Body of pancreas (tissue), 4 donors: ENCODE data around the gene NUDT14. TPM values are rescaled to one million over a fixed set of nuclear protein-coding genes. Genes with fewer than 3 reads are reported as not detected.

Experiments used
- ATAC-seq: fragments of 150-250 bp; one replicate; pipeline ENCODE4 v1.9.1; 2016
- DNase-seq, 4 donors: peaks; one replicate each; pipeline ENCODE4 v3.0.0-alpha.2; 2019
- H3K27ac ChIP-seq, 4 donors: fragments of 200-600 bp; sonication (generic); 1 replicate in 3 of 4; 2 replicates in 1 of 4; pipeline versions ENCODE4 v1.5.1 to v1.6.1; 2016 to 2019; ENCODE audit warnings: mild to moderate bottlenecking in 1 of 4, mixed read lengths in 1 of 4, moderate library complexity in 1 of 4
- H3K27me3 ChIP-seq, 2 donors: fragments of 200-600 bp; sonication (generic); one replicate each; pipeline ENCODE4 v1.6.0; 2016; ENCODE audit warnings: mild to moderate bottlenecking in 1 of 2
- H3K36me3 ChIP-seq, 2 donors: fragments of 200-600 bp; sonication (generic); replicated peaks in 1 of 2; 2 replicates each; pipeline ENCODE4 v1.5.1; 2016; ENCODE audit warnings: low read depth in 2 of 2; ENCODE audit not compliant: insufficient read depth in 1 of 2
- H3K4me1 ChIP-seq: fragments of 200-600 bp; sonication (generic); one replicate; pipeline ENCODE4 v1.6.0; 2016
- H3K4me3 ChIP-seq, 2 donors: fragments of 200-600 bp; sonication (generic); 1 replicate in 1 of 2; 2 replicates in 1 of 2; pipeline ENCODE4 v1.5.1; 2016 to 2019
- H3K9me3 ChIP-seq, 3 donors: fragments of 200-600 bp; sonication (generic); 1 replicate in 2 of 3; 2 replicates in 1 of 3; pipeline ENCODE4 v1.5.1; 2016
- POLR2A ChIP-seq, 3 donors: fragments of 450-650 bp; IDR thresholded peaks; one replicate each; pipeline ENCODE4 v1.6.1; 2016; ENCODE audit warnings: antibody characterized with exemption in 3 of 3, mild to moderate bottlenecking in 2 of 3
- WGBS, 2 donors: methylation state at CpG; one replicate each; pipeline ENCODE4 v1.1.5; 2017; 5-methylcytosine and 5-hydroxymethylcytosine counted together
- intact Hi-C: fragments of 100-400 bp; cut with DNase I; formaldehyde crosslinking; loops from one replicate; pipeline ENCODE4 v1.15.1; 2023
- total RNA-seq, 2 donors: library from RNA; depleted of rRNA; stranded (reverse); fragments of >200 nt; gene quantifications; one replicate each; pipeline ENCODE4 v1.1.0, GENCODE V29; 2016
- TF ChIP-seq, protein P1 (sequence below), 7 experiments: fragments of 450-650 bp in 4 of 7; fragments of 200-600 bp in 3 of 7; sonication (generic) in 3 of 7; IDR thresholded peaks; one replicate each; pipeline ENCODE4 v1.5.1; 2016 to 2019; ENCODE audit warnings: antibody characterized with exemption in 7 of 7

The NUDT14 gene
- total RNA-seq, 2 donors from 2014 or later = 28.8 to 66.9 TPM

DNA sequence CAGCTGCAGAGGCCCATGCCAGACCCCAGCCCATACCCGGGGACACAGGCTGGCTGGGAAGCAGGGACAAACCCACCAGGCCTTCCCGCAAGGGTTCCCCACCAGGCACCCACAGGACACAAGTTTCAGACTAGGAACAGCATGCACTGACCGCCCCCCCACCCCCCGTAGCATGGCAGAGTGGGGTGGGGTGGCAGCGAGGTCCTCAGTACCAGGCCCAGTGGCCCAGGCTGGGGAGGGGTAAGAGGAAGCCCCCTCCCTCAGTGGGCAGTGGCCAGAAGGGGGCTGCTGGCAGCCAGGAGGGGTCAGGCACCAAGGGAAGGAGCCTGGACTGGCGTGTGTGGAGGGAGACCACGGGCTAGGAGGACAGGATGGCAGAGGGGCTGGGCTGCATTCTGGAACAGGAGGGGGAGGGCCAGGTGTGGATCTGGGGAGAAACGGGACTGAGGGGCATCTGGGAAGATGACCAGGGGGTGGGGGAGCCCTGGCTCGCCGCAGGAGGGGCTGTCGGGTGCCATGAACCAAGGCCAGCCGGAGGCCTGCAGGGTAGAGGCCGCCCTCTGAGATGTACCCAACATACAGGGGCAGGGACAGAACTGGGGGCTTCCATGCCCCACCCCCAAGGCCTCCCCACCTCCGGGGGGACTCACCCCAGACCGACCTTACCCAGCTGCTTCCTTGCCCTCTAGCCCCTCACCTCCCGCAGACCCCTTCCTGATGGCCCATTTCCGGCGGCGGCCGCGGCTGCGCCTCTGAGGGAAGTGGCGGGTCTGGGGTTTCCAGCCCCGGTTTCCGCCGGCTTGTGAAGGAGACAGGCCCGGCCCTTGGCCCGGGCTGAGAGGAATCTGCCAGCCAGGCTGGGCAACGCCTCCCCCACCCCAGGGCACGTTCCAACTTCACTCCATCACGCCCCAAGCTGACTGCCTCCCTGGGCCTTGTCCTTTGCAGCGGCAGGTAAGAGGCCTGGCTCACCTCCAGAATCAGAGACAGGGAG lies 6.9 kb downstream of the NUDT14 start:
- H3K27ac ChIP-seq = no peak overlapping the region
- no peak overlapping the region for H3K4me3 ChIP-seq
- TF ChIP-seq, protein P1, sequence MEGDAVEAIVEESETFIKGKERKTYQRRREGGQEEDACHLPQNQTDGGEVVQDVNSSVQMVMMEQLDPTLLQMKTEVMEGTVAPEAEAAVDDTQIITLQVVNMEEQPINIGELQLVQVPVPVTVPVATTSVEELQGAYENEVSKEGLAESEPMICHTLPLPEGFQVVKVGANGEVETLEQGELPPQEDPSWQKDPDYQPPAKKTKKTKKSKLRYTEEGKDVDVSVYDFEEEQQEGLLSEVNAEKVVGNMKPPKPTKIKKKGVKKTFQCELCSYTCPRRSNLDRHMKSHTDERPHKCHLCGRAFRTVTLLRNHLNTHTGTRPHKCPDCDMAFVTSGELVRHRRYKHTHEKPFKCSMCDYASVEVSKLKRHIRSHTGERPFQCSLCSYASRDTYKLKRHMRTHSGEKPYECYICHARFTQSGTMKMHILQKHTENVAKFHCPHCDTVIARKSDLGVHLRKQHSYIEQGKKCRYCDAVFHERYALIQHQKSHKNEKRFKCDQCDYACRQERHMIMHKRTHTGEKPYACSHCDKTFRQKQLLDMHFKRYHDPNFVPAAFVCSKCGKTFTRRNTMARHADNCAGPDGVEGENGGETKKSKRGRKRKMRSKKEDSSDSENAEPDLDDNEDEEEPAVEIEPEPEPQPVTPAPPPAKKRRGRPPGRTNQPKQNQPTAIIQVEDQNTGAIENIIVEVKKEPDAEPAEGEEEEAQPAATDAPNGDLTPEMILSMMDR (IDR thresholded peaks at IDR 0.05) = no peak
- no peak for TF ChIP-seq POLR2A (IDR thresholded peaks at IDR 0.05)
- H3K4me1 ChIP-seq = peaks cover 66% of the 10 kb centered on the region
- H3K27me3 ChIP-seq = no peaks in the 10 kb centered on the region
- H3K36me3 ChIP-seq = no peaks in the 10 kb centered on the region
- intact Hi-C loops = no loop called here
- no peak for DNase-seq
- WGBS, 2 donors = 69 to 90% methylated on average over 9 to 29 of the region's 32 CpGs
- no peaks in the 10 kb centered on the region for H3K9me3 ChIP-seq
- ATAC-seq = no peak

DNA sequence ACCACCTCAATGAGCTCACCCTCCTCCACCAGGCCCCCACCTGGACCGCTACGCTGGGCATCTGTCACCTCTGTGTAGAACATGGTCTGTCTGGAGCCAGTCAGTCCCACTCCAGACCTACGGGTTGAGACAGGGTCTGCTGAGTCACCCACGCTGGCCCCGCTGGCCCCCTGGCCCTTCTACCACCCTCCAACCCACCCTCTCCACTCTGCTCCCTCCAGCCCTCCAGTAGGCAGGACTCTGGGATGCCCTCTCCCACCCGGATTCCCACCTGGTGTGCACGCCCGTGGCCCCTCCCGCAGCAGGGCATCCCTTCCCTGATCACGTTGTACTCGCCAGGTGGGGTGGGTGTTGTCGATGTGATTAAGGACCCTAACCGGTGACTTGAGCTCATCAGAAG lies 8.0 kb downstream of the NUDT14 start:
- Histone ChIP-seq H3K4me3 (no peak overlapping the region), H3K27me3 (no peaks in the 10 kb centered on the region), H3K4me1 (peaks cover 65% of the 10 kb centered on the region), H3K27ac (no peak overlapping the region), H3K9me3 (no peaks in the 10 kb centered on the region), H3K36me3 (no peaks in the 10 kb centered on the region)
- ATAC-seq (no peak), DNase-seq (no peak)
- whole genome bisulfite sequencing, 2 donors = 92% methylated on average over 12 to 13 of the region's 13 CpGs
- TF ChIP-seq, protein P1 (IDR thresholded peaks at IDR 0.05) = no peak
- intact Hi-C loops = no loop called here

DNA sequence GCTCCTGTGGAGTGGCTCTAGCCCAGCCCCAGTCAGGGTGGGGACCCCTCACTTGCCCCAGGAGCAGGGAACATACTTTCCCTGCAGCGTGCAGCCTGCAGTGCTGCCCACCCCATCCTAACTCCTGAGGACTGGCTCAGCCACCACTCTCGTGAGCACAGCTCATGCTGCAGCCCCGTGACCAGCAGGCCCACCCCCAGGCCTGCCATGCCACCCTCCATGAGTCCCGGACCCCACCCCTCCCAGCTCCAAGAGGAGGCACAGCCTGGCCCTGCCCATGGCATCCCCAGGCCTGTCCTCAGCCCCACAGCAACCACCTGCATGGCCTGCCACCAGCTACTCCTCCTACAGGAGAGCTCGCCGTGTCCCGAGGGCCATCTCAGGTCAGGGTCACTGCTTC lies 8.6 kb downstream of the NUDT14 start:
- Histone ChIP-seq H3K36me3 (no peaks in the 10 kb centered on the region), H3K4me3 (no peak overlapping the region), H3K4me1 (peaks cover 68% of the 10 kb centered on the region), H3K27ac (no peak overlapping the region), H3K9me3 (no peaks in the 10 kb centered on the region), H3K27me3 (no peaks in the 10 kb centered on the region)
- intact Hi-C loops = no loop called here
- WGBS, 2 donors = 75 to 86% methylated on average over 2 to 7 of the region's 7 CpGs
- DNase-seq (no peak), ATAC-seq (no peak)
- no peak for TF ChIP-seq POLR2A (IDR thresholded peaks at IDR 0.05)
- TF ChIP-seq, protein P1 (IDR thresholded peaks at IDR 0.05) = no peak

DNA sequence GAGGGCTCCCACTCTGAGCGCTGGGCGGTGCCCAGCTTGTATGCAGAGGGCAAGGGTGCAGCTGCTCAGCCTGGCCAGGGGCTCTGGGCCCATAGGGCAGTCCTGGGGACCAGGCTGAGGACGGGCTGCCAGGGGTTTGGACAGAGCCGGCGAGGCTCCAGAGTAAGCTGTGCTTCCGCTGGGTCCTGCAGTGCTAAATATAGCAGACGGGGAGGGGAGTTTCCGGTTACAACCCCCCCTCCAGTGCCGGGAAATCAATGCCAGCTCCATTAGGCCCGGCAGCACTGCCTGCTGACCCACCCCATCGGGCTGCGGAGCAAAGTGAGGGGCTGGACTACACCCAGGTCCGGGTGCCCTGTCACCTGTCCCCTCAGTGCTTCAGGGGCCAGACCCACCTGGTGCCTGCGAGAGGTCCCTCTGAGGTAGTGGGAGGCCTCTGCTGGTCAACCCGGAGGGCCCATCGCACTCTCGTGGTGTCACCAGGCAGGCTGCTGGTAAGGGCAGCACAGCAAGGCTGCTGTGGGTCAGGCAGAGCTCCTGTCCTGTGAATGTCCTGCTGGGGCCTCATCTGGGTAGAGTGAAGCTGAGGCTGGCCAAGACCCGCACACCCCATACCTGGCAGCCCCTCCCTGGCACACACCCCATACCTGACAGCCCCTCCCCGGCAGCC lies 10.0 kb downstream of the NUDT14 start:
- peak; percentile 31 for ATAC-seq
- Histone ChIP-seq H3K27ac (peak overlapping the region; percentile 26 to 69 (median 48)), H3K4me3 (no peak overlapping the region), H3K36me3 (no peaks in the 10 kb centered on the region), H3K4me1 (peaks cover 67% of the 10 kb centered on the region), H3K27me3 (no peaks in the 10 kb centered on the region), H3K9me3 (no peaks in the 10 kb centered on the region)
- TF ChIP-seq, protein P1 (IDR thresholded peaks at IDR 0.05) = no peak
- TF ChIP-seq POLR2A (IDR thresholded peaks at IDR 0.05) = peak in 1 of 3 donors; percentile 15
- intact Hi-C loops = no loop called here
- DNase-seq = peak in 3 of 4 donors; percentile 59 to 69 (median 66)
- 22 to 26% methylated on average over 10 to 17 of the region's 19 CpGs for WGBS, 2 donors
